HuH-7.5 (cell line): Measurements from ENCODE around the gene CDH13.

Experiments used
- DNase-seq: peaks from one replicate; pipeline ENCODE4 v3.0.0; 2011; ENCODE audit warnings: low spot score

CDH13 gene

DNA sequence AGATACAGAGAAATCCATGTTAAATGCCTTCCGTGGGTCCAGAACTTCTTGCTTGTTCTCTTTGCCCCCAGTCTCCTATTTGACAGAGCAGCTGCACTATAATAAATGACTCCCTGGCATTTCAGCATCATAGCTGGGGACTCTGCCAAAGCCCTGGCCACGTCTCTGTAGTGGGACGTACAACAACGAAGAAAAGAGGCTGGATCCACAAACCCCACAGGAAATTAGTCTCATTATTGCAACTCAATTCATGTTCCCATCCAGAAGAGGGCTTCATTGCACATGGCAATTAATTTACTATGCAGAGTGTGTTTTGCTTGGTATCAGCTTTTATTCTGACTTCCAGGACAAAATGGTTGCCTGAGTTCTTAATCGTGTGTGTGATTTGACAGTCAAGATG lies 121.3 kb downstream of the CDH13 start:
- DNase-seq, result no peak

DNA sequence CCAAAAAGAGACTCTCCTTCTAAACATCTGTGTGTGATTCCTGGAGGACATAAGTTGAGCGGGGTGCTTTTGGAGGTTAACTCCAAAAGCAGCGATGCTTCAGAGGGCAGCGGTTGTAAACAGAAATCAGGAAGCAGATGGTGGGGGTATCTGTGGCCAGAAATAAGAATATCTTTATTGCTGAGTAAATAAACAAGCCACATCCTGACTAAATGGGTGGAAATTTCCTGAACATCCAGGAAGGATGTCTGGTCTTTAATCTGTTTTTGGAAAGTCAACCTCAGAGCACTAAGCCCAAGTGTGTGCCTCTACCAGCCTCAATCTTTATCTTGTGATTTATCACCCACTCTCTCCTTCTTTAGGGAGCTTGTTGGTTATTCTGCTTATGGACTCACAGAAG lies 123.3 kb downstream of the CDH13 start:
- no peak for DNase-seq

DNA sequence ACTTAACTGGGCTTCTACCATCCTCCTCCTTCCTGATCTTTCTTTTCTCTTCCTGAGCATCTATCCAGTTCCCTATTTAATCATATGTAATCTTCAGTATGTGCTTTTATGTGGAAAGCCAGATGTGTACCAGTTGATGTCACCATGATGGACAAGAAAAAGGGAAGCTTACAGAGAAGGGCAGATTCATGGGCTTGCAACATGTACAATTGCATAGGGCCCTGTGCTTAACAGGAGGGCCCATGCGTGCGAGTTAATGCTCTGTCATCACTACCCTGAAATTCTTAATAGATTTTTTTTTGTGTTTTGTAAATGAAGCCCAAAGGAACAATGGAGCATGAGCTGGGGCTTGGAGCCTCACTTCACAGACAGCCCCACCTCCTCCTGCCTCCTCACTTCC lies 124.3 kb downstream of the CDH13 start:
- DNase-seq, result no peak

DNA sequence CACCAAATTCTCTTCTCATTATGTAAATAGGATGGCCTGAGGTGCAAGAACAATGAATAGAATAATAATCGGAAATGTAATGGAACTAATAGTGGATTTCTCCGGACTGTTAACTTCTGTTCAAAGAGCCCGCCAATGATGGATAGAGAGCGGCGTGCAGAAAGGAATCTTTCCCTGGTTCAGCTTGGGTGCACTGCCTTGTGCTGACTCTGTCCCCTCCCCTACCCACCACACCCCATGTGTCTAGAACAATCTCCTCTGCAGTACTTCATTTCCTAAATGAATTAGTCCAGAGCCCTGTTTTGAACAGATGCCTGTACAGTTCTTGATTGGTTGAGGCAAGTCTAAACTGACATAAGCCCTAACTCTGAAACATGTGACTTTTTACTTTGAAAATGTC lies 125.4 kb downstream of the CDH13 start:
- no peak for DNase-seq

DNA sequence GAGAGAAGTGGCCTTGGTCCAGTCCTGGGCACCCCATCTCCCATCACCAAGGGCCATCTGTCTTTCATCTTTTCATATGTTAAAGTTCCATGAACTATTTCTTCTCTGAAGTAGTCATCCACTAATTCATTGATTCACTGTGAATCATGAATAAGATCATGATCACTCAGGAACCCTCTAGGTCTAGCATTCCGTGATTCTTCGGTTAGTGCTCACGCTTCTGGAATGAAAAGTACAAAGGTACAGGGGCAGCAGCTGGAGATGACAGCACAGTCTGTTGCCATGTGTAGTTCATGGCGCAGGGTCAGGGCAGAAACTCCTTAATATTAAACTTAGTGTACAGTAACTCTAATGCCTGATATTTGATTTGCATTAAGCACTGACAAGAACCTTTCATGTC lies 127.1 kb downstream of the CDH13 start:
- no peak for DNase-seq

DNA sequence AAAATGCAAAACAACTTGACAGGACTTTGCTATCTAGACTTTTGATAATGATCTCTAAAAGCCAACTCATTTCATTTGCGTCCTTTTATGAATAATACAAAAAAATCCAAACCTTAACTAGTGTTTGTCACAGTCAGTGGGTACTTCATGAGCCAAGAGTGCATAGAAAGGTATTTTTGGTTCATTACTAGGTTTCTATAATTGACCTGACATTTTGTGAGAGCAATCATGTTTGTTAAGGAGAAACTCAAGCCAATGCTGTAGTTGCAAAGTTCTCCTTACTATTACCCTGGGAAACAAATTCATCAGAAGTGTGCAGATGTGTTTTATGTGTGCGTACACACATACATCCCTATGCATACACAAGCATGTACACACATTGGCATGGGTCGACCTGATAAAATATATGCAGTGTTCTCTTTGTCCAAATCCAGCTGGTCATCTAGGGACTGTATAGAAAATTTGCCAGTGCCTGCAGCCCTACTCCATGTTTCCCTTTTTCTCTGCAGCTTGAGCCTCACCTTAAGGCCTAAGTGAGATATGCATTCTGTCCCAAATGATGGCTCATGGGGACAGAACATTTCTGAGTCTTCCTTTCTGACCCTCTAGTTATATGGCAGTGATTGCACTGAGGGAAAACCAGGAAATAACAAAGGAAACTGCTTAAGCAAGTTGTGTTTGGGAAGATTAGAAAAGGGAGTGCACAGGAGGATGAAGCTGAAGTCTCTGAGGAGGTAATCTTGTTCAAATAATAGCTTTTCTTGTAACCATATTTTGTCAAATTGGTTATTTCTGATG lies 128.1 kb downstream of the CDH13 start:
- no peak for DNase-seq

DNA sequence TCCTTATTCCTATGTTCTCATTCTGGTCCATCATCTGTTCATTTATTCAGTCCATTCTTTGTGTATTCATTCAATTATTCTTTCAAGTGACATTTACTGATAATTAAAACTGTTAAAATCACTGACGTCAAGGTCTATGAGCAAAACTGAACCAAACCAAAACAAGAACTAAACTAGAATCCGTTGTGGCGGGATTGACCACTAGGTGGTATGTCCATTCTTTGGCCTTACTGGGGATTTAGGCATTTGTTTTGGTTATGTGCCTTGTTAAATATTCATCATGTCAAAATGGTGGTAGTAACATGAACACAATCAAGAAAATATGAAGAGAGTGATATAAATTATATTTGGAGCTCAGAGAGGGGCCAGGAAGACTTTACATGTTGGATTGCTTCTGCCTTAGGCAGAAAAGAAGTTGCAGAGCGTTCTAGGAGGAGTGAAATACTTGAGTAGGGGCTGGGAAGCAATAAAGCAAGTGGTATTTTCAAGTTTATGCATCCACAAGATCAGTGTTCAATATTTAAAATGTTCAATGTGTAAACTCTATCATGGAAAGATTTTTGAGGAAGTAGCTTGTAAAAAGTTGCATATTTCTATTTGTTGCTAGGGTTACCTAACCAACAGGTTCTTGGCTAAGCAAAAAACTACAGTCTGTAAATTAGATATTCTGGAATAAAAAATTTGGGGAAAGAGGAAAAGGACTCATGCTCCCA lies 129.0 kb downstream of the CDH13 start:
- no peak for DNase-seq

DNA sequence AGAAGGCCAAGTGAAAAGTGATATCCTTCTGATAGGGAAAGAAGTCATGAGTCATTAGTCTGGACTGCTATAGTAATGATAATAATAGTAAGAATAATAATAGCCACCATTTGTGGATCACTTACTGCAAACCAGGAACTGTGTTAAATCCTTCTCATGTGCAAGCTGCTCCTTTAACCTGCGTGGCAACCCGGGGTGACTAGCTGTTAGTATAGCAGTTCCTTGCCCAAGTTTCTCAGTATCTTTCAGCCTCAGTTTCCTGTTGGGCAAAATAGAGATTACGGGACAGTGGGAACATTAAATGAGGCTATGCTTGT lies 129.5 kb downstream of the CDH13 start:
- no peak for DNase-seq

DNA sequence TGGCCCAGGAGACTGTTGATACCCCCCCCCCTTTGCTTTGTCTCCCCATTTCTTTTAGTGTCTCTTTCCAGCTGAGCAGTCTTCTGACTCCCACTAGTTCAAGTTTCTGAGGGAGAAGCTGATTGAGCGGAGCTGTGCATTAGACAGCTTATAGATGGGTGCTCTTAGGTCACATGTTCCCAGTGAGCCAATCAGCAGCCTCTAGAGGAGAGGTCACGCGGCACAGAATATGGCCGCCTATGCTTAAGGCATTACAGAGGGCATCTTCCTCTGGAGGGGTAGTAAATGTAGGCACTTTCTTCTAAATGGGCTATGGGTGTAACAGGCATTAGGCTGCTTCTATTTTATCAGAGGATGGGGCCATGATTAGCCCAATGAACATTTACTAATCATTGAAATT lies 131.6 kb downstream of the CDH13 start:
- no peak for DNase-seq

DNA sequence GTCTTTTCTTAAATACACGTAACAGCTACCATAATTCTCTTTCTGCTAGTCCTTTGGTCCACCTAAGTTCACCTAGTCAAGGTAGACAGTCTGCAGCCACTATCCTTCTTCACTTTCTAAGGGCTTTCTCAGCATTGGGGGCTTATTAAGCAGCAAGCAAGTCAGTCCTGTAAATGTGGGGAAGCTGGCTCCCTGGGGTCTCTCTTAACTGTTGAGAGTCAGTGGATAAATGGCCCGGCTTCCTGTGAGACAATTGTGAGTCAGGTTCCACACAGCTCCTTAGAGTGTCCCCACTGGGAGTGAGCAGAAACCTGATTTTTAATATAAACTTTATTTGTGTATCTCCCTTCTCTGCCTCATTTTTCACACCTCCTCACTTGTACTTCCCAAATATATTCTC lies 132.1 kb downstream of the CDH13 start:
- DNase-seq, result no peak

DNA sequence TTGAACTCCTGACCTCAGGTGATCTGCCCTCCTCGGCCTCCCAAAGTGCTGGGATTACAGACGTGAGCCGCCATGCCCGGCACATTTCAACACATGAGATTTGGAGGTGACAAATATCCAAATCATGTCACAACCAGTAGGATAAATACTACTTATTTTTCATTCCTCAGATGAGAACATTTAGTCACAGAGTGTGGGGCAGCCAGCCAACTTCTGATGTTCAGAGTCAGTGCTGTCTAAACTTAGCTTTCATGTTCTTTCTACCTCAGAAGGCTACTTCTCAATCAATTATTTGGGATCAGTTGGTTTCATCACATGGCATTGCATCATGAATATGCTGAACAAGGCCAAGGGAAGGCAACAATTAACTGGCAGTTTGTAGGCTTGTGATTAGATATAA lies 134.5 kb downstream of the CDH13 start:
- no peak for DNase-seq

DNA sequence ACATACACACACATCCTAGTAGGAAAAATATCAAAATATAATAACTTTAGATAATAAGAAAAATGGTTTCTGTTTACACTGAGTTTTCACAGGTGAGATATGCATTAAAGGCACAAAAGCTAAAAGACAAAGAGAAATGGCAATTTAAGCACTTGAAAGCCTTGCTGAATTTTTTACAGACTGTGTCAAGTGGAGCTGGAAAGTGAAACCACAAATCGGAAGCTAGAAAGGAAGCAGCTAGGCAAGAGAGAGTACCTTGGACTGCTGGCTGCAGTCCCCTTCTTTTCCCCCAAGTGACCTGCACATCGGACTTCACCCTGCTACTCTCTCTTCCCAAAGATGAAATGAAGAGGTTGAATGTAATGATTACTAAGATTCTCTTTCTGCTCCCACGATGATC lies 135.1 kb downstream of the CDH13 start:
- no peak for DNase-seq

DNA sequence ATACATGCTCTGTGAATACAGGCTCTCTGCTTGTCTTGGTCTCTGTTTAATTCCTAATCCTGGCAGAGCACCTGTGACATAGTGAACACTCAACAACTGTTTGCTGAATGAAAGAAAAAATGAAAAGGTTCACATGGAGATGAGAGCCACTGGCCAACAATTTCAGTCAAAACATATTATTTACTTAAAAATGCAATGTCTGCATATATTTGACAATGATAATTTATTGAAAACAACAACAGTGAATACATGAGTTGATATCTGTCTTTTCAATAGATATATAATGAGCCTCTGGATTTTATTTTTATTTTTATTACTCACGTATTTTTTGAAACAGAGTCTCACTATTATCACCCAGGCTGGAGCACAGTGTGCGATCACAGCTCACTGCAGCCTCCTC lies 136.6 kb downstream of the CDH13 start:
- DNase-seq, result no peak

DNA sequence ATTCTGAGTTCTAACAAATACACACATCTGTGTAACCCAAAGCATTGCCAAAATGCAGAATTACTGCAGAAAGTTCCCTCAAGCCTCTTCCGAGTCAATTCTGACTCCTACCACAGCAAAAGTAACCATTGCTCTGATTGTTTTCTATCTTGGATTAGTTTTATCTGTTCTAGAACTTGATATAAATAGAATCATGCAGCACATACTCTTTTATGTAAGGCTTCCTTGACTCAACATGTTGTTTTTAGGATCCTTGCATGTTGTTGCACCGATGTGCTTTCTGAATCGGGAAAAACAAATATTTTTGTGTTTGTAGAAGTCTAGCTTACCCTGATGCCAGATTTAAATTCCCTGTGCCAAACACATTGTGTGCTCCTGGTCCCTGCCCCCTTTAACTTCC lies 140.4 kb downstream of the CDH13 start:
- DNase-seq, result no peak

DNA sequence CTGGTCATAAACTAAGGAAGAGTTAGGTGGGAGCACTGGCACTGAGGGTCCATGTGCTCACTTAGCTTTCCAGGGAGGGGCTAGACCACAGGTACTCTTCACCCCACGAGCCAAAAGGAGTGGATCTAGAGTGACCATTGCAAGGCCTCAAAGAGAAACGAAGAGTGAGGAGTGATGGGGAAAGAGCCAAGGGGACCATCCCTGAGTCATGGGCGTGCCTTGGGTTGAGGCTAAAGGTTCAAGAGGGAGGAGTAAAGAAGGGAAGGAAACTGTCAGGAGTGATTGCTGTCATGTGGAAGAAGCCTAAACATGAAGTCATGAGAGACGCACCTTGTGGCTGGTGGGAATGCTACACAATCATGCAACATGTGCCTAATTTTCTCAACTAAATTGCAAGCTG lies 141.0 kb downstream of the CDH13 start:
- DNase-seq, result no peak

DNA sequence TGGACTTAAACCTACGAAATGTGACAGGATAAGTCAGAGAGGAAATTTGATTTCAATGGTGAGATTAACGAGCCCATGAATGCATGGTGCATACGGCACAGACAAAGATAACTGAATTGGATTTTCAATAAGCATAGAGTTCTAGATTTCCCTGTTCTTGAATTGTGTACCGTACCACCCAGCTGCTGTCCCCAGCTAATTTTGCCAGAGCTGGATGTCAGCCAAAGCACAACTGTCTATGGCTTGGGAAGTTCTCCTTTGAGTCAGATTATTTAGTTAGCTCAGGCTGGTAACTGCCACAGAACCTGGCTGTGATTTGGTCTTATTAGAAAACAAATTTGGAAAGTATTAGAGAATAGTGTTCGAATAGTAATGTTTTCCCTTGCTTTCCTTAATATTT lies 143.1 kb downstream of the CDH13 start:
- DNase-seq, result no peak

DNA sequence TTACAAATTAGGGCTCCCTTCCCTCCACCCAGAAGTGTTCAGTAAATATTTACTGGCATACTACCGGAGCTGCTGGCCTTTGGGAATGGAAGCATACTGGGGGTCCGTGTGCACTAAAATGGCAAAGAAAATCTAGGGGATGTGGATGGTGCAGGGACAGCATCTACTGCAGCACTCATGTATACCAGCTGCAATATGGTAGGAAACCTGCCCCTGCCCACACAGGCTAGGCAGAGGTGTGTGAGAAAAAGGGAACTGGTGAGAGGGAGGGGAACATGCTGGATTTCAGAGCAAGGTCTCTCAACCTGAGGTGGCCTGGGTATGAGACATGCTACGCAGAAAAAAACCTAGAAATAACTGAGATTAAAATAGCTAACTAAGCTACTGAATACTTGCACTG lies 145.4 kb downstream of the CDH13 start:
- DNase-seq, result no peak

DNA sequence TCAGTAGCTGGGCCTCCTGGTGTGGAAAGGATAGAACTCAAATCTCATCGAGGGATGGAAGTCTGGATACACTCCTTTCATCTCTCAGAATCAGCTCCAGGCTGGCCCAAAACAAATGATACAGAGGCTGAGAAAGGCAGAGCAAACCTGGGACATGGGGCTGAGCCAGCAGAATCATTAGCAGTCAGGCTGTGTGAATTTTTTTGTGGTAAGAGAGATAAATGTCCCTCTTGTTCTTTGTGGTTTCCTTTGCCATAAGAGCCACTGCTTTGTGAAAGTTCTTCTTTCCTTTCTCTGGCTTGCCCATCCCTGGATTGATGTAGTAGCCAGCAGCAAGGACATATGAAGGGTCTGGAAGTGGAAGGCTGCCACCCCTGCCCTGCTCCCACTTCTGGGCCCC lies 146.2 kb downstream of the CDH13 start:
- DNase-seq, result no peak

DNA sequence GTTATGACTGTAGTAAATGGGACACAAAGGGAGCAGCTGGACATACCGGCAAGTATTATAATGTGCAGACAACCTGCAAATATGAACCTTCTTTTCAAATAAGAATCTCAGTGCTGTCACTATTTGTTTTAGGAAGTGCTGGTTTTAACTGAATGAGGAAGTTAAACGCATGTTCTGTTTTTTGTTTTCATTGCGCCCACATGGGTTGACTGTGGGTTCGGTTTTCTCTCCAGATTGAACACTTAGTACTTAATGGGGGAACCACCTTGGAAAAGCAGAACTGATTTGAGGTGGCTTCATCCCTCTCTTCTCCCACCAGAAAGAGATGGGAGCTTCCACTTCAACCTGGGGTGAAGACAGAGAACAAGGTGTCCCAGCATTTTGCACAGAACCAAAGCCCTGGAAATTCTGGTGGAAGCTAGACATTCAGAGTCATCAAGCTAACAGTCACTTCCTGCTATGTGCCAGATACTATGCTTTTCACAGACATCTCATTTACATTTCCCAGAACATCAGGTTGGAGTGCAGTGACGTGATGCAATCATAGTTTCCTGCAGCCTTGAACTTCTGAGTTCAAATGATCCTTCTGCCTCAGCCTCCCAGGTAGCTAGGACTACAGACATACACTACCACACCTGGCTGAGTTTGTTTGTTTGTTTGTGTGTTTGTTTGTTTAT lies 149.8 kb downstream of the CDH13 start:
- DNase-seq, result no peak

DNA sequence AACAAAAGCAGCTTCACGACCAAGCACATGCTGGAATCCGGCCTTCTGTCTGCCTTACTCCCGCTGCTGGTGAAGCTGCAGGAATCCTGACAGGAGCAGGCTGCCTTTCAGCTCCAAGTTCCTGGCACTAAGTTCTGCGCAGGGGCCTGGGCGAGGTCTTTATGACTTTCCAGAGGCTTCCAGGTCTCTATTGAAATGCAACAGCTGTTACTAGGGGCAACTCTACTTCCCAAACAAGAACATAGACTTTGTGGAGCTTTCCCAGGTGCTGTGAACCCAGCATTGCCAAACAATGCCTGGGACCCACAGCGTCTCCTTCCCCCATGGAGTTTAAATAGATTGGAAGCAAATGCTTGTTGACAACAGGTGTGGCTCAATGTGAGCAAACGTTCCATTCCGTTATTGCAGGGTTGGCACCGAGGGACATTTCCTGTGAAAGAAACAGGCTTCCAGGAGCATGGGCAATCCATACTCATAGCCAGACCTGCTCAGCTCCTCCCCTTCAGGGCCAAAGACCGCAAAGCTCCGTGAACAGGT lies 156.0 kb downstream of the CDH13 start:
- DNase-seq, result no peak

DNA sequence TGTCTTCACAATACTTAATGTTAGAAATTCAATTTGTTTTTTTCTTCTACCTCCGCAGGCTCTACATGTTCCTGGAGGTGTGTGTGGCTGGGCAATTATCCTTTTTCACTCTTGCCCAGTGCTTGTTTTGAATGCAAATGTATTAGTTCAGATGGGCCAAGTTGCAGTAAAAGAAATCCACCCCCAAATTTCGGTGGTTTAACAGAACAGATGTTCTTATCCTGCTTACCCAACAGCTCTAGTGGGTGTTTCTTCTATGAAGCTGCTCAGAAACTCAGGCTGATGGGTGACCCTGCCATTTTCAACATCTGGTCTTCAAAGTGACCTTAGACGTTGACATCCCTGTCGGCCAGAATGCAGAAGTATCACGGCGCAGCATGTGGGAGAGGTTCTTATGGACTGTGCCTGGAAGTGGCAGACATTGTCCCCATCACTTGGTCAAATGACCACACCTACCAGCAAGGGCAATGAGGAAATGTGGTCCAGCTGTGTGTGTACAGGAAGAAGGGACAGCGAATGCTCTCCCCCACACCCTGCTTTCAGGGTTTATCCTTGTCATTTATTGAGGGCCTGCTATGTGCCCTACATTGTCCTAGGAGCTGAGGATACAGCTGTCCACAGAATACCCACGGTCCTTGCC lies 157.3 kb downstream of the CDH13 start:
- DNase-seq, result no peak

DNA sequence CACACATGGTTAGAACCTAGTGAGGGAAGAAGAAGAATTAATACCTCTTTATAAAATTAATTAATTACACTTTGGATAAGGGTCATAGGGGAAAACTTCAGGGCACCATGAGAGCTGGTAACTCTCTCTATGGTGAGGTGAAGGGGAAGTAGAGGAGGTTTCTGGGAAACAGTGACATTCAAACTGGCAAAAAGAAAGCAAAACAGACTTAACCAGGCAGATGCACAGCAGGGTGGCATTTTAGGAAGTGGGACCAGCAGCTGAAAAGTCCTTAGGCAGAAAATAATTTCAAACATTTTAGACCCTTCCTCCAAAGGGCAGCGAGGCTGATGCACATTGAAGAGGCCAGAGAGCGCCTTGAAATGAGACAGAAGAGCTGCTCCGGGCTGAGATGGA lies 157.8 kb downstream of the CDH13 start:
- DNase-seq, result no peak

DNA sequence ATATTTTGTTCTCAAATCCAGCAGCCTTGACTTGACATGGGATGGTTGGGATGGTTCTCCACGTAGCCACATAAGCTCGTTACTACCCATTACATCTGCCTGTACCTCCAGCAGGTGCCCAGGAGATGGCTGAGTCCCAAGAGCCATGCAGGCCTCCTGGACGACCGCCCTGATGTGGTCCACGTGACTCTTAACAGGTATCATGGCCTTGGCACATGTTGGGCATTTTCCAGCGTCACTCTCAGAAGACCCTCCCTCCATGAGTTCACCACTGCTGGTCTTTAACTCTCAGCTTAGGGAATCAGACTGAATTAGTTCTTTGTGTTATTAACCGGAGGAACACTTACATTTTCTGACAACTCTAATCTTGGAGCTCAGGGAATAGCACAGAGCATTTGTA lies 161.5 kb downstream of the CDH13 start:
- no peak for DNase-seq
